HepG2 (cell line): ENCODE results near the gene KLHL40. TPM values are rescaled to one million over a fixed set of nuclear protein-coding genes. Genes with fewer than 3 reads are reported as not detected.

Source experiments
- ATAC-seq: fragments of 200-7000 bp; cut with Tn5 transposase; 3 replicates; pipeline ENCODE4 v1.9.1; 2020; ENCODE audit warnings: mild to moderate bottlenecking, moderate library complexity
- BruUV-seq: library from RNA; stranded (reverse); fragments of 400-500 nt; replicated peaks from 2 replicates; lab custom pipeline; 2021; lab: Mats Ljungman, UMichigan
- CTCF ChIA-PET: fragments of 300-600 bp; formaldehyde crosslinking; extraction: SDS; loops from one replicate; lab custom pipeline; 2021; ENCODE audit warnings: low total read pairs, inconsistent platforms, low intra/inter-chr PET ratio; lab: Yijun Ruan, JAX
- POLR2A ChIA-PET: fragments of 350-600 bp; sonication (Branson Sonifier 250); formaldehyde crosslinking; loops from one replicate; lab custom pipeline; 2020; ENCODE audit warnings: antibody characterized with exemption, inconsistent platforms; lab: Yijun Ruan, JAX
- DNase-seq: peaks from one replicate; pipeline ENCODE4 v3.0.0-alpha.2; 2015; ENCODE audit warnings: low spot score
- FAIRE-seq: peaks from 3 replicates; lab custom pipeline; 2011; peaks lifted over from hg19 to GRCh38; lab: Jason Lieb, UNC
- H2AFZ ChIP-seq: one replicate; pipeline ENCODE4 v1.6.1; 2011; ENCODE audit warnings: low read length, inconsistent platforms
- H3K27ac ChIP-seq: fragments of 300-600 bp; 3 replicates; pipeline ENCODE4 v1.8.0; 2011; ENCODE audit warnings: mixed run types, mild to moderate bottlenecking, mixed read lengths, low read length, inconsistent platforms; ENCODE audit not compliant: insufficient read depth; ENCODE audit errors: extremely low read length
- H3K27me3 ChIP-seq, 2 experiments: fragments of 200-600 bp in 1 of 2; 2 replicates in 1 of 2; 3 replicates in 1 of 2; pipeline versions ENCODE4 v1.6.0 to v1.8.0; 2011; ENCODE audit warnings: low read length in 2 of 2, mild to moderate bottlenecking in 2 of 2, moderate library complexity in 2 of 2, inconsistent platforms in 1 of 2; ENCODE audit not compliant: insufficient read depth in 2 of 2, control insufficient read depth in 1 of 2
- H3K36me3 ChIP-seq, 2 experiments: fragments of 200-600 bp in 1 of 2; replicated peaks in 1 of 2; 2 replicates in 1 of 2; 3 replicates in 1 of 2; pipeline versions ENCODE4 v1.5.1 to v1.8.0; 2011; ENCODE audit warnings: low read length in 2 of 2, inconsistent platforms in 1 of 2; ENCODE audit not compliant: insufficient read depth in 2 of 2, control insufficient read depth in 1 of 2
- H3K4me1 ChIP-seq: 2 replicates; pipeline ENCODE4 v1.5.1; 2012; ENCODE audit warnings: low read length, inconsistent platforms; ENCODE audit not compliant: insufficient read depth
- H3K4me2 ChIP-seq: 2 replicates; pipeline ENCODE4 v1.6.0; 2011; ENCODE audit warnings: low read depth, low read length, inconsistent platforms
- H3K4me3 ChIP-seq, 3 experiments: fragments of 200-600 bp in 1 of 3; sonication (generic), shearing (Covaris generic) in 1 of 3; replicated peaks in 1 of 3; 2 replicates each; pipeline ENCODE4 v1.5.1; 2011 to 2016; ENCODE audit warnings: low read length in 3 of 3, inconsistent platforms in 2 of 3, low read depth in 2 of 3, mild to moderate bottlenecking in 2 of 3, control low read depth in 1 of 3, mixed read lengths in 1 of 3; ENCODE audit not compliant: insufficient read depth in 1 of 3
- H3K79me2 ChIP-seq: one replicate; pipeline ENCODE4 v1.6.1; 2011; ENCODE audit warnings: low read length, inconsistent platforms; ENCODE audit not compliant: insufficient read depth
- H3K9ac ChIP-seq: 2 replicates; pipeline ENCODE4 v1.6.0; 2011; ENCODE audit warnings: mild to moderate bottlenecking, low read depth, low read length, inconsistent platforms; ENCODE audit not compliant: insufficient read depth
- H3K9me3 ChIP-seq: 2 replicates; pipeline ENCODE4 v1.5.1; 2012; ENCODE audit warnings: mild to moderate bottlenecking, low read length
- H4K20me1 ChIP-seq: 2 replicates; pipeline ENCODE4 v1.6.0; 2011; ENCODE audit warnings: inconsistent platforms, mild to moderate bottlenecking, low read length, moderate library complexity; ENCODE audit not compliant: insufficient read depth
- ARHGAP35 ChIP-seq: sonication (generic); formaldehyde crosslinking; IDR thresholded peaks from 2 replicates; pipeline ENCODE4 v1.9.0; 2022; ENCODE audit warnings: mild to moderate bottlenecking, inconsistent platforms, moderate library complexity, missing genetic modification reagents, borderline replicate concordance
- FOXC1 ChIP-seq: sonication (generic); formaldehyde crosslinking; IDR thresholded peaks from 2 replicates; pipeline ENCODE4 v1.8.0; 2022; ENCODE audit warnings: mild to moderate bottlenecking, missing genetic modification reagents, borderline replicate concordance
- HDAC1 ChIP-seq: sonication (generic); formaldehyde crosslinking; IDR thresholded peaks from 2 replicates; pipeline ENCODE4 v1.5.1; 2020; ENCODE audit warnings: mild to moderate bottlenecking, missing genetic modification reagents
- LBX2 ChIP-seq: sonication (generic); formaldehyde crosslinking; IDR thresholded peaks from 2 replicates; pipeline ENCODE4 v1.5.0; 2020; ENCODE audit warnings: missing genetic modification reagents, mild to moderate bottlenecking, borderline replicate concordance
- SOX6 ChIP-seq, 2 experiments: fragments of 450-650 bp in 1 of 2; sonication (generic) in 1 of 2; formaldehyde crosslinking in 1 of 2; IDR thresholded peaks; 2 replicates each; pipeline versions ENCODE4 v1.4.0 to v1.6.1; 2017 to 2020; ENCODE audit warnings: antibody characterized with exemption in 1 of 2, mild to moderate bottlenecking in 1 of 2, missing genetic modification reagents in 1 of 2
- ZBTB1 ChIP-seq: sonication (generic); formaldehyde crosslinking; IDR thresholded peaks from 2 replicates; pipeline ENCODE4 v1.4.0; 2020; ENCODE audit warnings: missing genetic modification reagents, borderline replicate concordance
- ZNF547 ChIP-seq: sonication (generic); formaldehyde crosslinking; IDR thresholded peaks from 2 replicates; pipeline ENCODE4 v1.5.1; 2020; ENCODE audit warnings: mild to moderate bottlenecking, missing genetic modification reagents
- ZNF598 ChIP-seq: sonication (generic); formaldehyde crosslinking; IDR thresholded peaks from 2 replicates; pipeline ENCODE4 v1.5.1; 2020; ENCODE audit warnings: mild to moderate bottlenecking, missing genetic modification reagents, borderline replicate concordance
- WGBS: methylation state at CpG from one replicate; pipeline ENCODE4 v1.1.6; 2017; ENCODE audit warnings: low lambda C conversion rate; 5-methylcytosine and 5-hydroxymethylcytosine counted together
- in situ Hi-C: cut with HindIII; loops from 2 replicates; pipeline ENCODE4 v1.10.0; 2017; ENCODE audit warnings: low pct_unique_long_range_greater_than_20kb; ENCODE audit not compliant: extremely low pct_ligation_motif_present
- intact Hi-C: fragments of 100-400 bp; cut with micrococcal nuclease; formaldehyde crosslinking; loops from one replicate; pipeline ENCODE4 v1.10.0; 2022; ENCODE audit not compliant: unreplicated experiment
- polyA plus RNA-seq, 8 experiments: library from polyadenylated mRNA; depleted of rRNA in 3 of 8; stranded (reverse) in 7 of 8; unstranded in 1 of 8; fragments of >200 nt; fragmentation: Illumina TruSeq in 4 of 8; extraction: Trizol in 4 of 8; gene quantifications; 2 replicates each; pipeline versions ENCODE4 v1.2.1 to v1.2.3, GENCODE V29; 2011 to 2016; ENCODE audit warnings: low read depth in 4 of 8, missing spikeins in 1 of 8, mixed read lengths in 1 of 8; ENCODE audit not compliant: insufficient read depth in 1 of 8
- total RNA-seq, 5 experiments: library from RNA; depleted of rRNA; stranded (reverse); fragments of >200 nt; fragmentation: Illumina TruSeq; extraction: Trizol; gene quantifications; 2 replicates each; pipeline ENCODE4 v1.2.3, GENCODE V29; 2016; ENCODE audit warnings: low read depth in 1 of 5
- TF ChIP-seq, protein P1 (sequence below): sonication (generic); formaldehyde crosslinking; IDR thresholded peaks from 2 replicates; pipeline ENCODE4 v1.5.1; 2020; ENCODE audit warnings: mild to moderate bottlenecking, missing genetic modification reagents, moderate library complexity
- TF ChIP-seq, protein P2 (sequence below): sonication (generic); formaldehyde crosslinking; IDR thresholded peaks from one replicate; pipeline ENCODE4 v1.5.1; 2020; ENCODE audit warnings: mild to moderate bottlenecking, missing genetic modification reagents; ENCODE audit errors: not compliant biosample characterization
- TF ChIP-seq, protein P3 (sequence below): sonication (generic); formaldehyde crosslinking; IDR thresholded peaks from 2 replicates; pipeline ENCODE4 v1.4.0; 2020; ENCODE audit warnings: missing genetic modification reagents

The KLHL40 gene
- total and polyA plus RNA-seq, 2 of the 13 experiments (the other 11 are each of a cell fraction or from before 2014, with no cell fraction given): not detected

- no peak overlapping the region for H3K27ac ChIP-seq
- peak overlapping the region; percentile 71 to 89 (median 83) for H3K4me3 ChIP-seq
- peaks cover 62% of the 10 kb centered on the region for H3K4me1 ChIP-seq
- H3K9ac ChIP-seq: peak overlapping the region; percentile 80
- intact Hi-C loops: loop anchor here (5.0 kb wide), 3 partner anchors 79 to 179 kb away; no protein-coding TSS in a partner anchor
- peak overlapping the region; percentile 90 for H3K4me2 ChIP-seq
- WGBS: 38% methylated on average over 2 of the region's 3 CpGs
- H3K9me3 ChIP-seq: no peaks in the 10 kb centered on the region
- no peaks in the 10 kb centered on the region for H4K20me1 ChIP-seq
- POLR2A ChIA-PET: interaction anchor here (1.2 to 1.7 kb wide), 3 partner anchors 40 to 63 kb away, joined by 4 to 8 read pairs (median 4); partner anchors contain the start of genes NKTR and SS18L2
- CTCF ChIA-PET: no interaction called here
- H2AFZ ChIP-seq: no peak overlapping the region
- no TSS peak for BruUV-seq
- TF ChIP-seq ZNF547 (peak; percentile 76; the same call in 1 of the 2 replicates), FOXC1 (peak; percentile 13; the same call in 1 of the 2 replicates), ZBTB1 (no peak), ZNF598 (CRISPR knock-in tag) (0 out of 2 replicates have a peak, but pooled peaks have one; percentile 44), HDAC1 (CRISPR knock-in tag) (0 out of 2 replicates have a peak, but pooled peaks have one; percentile 23), ARHGAP35 (CRISPR knock-in tag) (0 out of 2 replicates have a peak, but pooled peaks have one; percentile 16), SOX6 (IDR thresholded peaks at IDR 0.05) (no peak), SOX6 (CRISPR knock-in tag; IDR thresholded peaks at IDR 0.05) (no peak), LBX2 (no peak)
- TF ChIP-seq, protein P1, sequence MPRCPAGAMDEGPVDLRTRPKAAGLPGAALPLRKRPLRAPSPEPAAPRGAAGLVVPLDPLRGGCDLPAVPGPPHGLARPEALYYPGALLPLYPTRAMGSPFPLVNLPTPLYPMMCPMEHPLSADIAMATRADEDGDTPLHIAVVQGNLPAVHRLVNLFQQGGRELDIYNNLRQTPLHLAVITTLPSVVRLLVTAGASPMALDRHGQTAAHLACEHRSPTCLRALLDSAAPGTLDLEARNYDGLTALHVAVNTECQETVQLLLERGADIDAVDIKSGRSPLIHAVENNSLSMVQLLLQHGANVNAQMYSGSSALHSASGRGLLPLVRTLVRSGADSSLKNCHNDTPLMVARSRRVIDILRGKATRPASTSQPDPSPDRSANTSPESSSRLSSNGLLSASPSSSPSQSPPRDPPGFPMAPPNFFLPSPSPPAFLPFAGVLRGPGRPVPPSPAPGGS (CRISPR knock-in tag): peak; percentile 61; the same call in 1 of the 2 replicates
- TF ChIP-seq, protein P2, sequence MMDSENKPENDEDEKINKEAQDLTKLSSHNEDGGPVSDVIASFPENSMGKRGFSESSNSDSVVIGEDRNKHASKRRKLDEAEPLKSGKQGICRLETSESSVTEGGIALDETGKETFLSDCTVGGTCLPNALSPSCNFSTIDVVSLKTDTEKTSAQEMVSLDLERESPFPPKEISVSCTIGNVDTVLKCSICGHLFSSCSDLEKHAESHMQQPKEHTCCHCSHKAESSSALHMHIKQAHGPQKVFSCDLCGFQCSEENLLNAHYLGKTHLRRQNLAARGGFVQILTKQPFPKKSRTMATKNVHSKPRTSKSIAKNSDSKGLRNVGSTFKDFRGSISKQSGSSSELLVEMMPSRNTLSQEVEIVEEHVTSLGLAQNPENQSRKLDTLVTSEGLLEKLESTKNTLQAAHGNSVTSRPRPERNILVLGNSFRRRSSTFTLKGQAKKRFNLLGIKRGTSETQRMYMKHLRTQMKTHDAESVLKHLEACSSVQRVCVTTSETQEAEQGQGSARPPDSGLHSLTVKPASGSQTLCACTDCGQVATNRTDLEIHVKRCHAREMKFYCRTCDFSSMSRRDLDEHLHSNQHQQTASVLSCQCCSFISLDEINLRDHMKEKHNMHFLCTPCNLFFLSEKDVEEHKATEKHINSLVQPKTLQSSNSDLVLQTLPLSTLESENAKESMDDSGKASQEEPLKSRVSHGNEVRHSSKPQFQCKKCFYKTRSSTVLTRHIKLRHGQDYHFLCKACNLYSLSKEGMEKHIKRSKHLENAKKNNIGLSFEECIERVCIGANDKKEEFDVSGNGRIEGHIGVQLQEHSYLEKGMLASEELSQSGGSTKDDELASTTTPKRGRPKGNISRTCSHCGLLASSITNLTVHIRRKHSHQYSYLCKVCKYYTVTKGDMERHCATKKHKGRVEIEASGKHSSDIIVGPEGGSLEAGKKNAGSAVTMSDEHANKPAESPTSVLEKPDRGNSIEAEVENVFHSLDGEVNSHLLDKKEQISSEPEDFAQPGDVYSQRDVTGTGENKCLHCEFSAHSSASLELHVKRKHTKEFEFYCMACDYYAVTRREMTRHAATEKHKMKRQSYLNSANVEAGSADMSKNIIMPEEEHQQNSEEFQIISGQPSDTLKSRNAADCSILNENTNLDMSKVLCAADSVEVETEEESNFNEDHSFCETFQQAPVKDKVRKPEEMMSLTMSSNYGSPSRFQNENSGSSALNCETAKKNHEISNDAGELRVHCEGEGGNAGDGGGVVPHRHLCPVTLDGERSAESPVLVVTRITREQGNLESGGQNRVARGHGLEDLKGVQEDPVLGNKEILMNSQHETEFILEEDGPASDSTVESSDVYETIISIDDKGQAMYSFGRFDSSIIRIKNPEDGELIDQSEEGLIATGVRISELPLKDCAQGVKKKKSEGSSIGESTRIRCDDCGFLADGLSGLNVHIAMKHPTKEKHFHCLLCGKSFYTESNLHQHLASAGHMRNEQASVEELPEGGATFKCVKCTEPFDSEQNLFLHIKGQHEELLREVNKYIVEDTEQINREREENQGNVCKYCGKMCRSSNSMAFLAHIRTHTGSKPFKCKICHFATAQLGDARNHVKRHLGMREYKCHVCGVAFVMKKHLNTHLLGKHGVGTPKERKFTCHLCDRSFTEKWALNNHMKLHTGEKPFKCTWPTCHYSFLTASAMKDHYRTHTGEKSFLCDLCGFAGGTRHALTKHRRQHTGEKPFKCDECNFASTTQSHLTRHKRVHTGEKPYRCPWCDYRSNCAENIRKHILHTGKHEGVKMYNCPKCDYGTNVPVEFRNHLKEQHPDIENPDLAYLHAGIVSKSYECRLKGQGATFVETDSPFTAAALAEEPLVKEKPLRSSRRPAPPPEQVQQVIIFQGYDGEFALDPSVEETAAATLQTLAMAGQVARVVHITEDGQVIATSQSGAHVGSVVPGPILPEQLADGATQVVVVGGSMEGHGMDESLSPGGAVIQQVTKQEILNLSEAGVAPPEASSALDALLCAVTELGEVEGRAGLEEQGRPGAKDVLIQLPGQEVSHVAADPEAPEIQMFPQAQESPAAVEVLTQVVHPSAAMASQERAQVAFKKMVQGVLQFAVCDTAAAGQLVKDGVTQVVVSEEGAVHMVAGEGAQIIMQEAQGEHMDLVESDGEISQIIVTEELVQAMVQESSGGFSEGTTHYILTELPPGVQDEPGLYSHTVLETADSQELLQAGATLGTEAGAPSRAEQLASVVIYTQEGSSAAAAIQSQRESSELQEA: peak; percentile 59
- TF ChIP-seq, protein P3, sequence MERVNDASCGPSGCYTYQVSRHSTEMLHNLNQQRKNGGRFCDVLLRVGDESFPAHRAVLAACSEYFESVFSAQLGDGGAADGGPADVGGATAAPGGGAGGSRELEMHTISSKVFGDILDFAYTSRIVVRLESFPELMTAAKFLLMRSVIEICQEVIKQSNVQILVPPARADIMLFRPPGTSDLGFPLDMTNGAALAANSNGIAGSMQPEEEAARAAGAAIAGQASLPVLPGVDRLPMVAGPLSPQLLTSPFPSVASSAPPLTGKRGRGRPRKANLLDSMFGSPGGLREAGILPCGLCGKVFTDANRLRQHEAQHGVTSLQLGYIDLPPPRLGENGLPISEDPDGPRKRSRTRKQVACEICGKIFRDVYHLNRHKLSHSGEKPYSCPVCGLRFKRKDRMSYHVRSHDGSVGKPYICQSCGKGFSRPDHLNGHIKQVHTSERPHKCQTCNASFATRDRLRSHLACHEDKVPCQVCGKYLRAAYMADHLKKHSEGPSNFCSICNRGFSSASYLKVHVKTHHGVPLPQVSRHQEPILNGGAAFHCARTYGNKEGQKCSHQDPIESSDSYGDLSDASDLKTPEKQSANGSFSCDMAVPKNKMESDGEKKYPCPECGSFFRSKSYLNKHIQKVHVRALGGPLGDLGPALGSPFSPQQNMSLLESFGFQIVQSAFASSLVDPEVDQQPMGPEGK (CRISPR knock-in tag): peak; percentile 11; the same call in 1 of the 2 replicates
- no peak for DNase-seq
- no peaks in the 10 kb centered on the region for H3K36me3 ChIP-seq
- in situ Hi-C loops: loop anchor here (5.0 kb wide), 1 partner anchor 94 kb away; no protein-coding TSS in a partner anchor
- H3K79me2 ChIP-seq: peaks cover 7% of the 10 kb centered on the region
- no peak for FAIRE-seq
- H3K27me3 ChIP-seq: no peaks in the 10 kb centered on the region
- ATAC-seq: peak; percentile 10
Observed at GRCh38 chr3:42653303-42653559, 32.1 kb upstream of the KLHL40 start.
